GM21786 (cell line): ENCODE results near the gene ANKRD60.

ENCODE experiments used
- ATAC-seq: cut with Tn5 transposase; IDR thresholded peaks from one replicate; pipeline ENCODE4 v1.9.1; 2021; ENCODE audit not compliant: unreplicated experiment

Gene ANKRD60

DNA sequence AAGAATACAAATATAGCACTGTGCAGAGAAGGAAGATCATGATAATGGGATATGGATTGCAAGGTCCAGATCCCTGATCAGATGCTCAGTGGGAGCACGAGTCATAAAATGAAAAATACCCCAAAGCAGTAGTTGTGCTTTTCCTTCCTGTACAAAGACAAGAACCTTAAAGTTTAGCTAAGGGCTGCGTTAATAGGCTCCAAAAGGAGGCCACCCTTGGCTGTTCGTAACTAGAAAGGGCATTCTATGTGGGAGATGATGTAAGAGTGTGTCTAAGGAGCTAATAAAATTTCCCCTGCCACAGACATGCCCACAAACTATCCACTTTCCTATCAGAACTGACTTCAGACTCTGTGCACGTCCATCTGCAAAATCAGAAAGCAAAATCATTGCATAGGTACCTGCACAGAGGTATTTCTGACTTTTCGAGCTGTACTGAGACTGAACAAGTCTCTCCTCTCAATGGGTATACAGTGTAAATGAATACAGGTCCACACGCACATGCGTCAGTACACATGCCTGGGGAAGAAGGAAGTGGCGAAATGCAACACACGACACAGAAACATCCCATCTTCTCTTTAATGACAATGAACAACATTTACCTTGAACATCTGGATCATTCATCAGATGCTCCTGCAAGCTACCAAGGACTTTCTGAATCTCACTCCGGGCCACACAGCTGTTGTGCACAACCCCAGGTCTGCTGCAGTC is 16.9 kb upstream of the ANKRD60 start:
- ATAC-seq = no peak

- ATAC-seq = no peak
These were observed 16.1 kb upstream of the ANKRD60 start for GRCh38 chr20:58244517-58245030.

- no peak for ATAC-seq
These were observed 15.4 kb upstream of the ANKRD60 start for GRCh38 chr20:58243653-58244410.

DNA sequence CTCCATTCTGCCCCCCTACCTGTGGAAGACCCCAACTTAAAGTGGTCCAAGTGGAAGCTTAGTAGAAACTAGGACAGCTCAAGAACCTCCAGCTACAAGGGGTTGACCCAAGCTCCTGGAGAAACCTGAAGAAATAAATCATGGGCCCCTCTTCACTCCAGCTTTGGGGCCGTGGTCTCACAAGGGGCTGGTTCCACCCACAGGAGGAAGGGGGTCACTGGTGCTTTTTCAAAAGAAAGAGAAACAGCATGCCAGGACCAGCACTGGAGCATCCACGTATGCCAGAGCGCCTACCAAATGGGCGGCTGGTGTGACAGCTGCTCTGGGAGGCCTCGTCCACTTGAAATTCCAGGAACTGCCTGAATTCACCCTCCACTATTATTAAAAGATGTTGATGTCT is 14.4 kb upstream of the ANKRD60 start:
- ATAC-seq = no peak

DNA sequence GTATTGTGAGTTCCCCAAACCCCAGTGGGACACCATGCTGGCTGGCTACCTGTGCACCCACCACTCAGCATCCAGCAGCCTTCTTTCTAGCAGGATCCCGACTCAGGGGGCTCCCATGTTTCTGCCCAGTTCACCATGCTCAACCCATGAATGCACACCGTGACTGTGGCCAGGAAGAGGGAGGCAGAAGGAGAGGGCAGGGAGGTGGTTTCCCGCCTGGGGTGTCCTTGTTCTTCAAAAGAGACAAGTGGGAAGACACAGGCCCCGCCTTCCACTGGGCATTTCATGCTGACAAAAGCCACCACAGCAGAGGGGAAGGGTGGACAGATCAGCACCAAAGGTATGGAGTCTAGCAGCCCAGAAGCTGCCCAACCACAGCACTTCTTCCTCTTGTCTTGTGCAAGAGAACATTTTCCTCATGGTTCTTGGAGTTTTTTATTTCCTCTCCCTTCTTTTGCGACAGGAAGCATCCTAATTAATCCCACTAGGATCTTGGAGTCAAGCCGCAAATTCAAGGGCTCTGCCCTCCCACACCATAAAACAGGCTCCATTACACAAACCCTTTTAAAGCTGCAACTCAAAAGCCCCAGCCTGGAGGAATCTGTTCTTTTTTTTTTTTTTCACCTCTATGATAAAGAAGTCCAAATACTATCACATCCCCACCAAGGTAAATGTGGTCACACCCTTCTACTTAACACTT is 13.5 kb upstream of the ANKRD60 start:
- ATAC-seq = no peak

DNA sequence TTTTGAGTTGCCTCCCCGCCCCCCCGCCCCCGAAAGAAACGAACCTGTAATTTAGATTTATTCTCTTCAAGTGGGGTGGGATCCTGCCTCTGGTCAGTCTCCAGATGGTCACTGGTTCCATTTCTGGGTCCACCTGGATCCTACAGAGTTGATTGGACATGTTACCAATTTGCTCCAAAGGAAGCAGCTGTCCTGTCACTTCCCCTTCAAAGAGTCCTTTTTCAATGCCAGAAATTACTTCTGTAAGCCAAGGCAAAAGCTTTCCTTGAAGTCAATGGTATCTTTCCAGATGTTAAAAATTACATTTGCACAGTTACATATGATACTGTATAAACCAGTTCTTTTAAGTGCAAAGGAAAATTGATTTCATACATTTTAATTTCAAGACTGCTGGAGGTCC is 12.0 kb upstream of the ANKRD60 start:
- ATAC-seq = no peak

DNA sequence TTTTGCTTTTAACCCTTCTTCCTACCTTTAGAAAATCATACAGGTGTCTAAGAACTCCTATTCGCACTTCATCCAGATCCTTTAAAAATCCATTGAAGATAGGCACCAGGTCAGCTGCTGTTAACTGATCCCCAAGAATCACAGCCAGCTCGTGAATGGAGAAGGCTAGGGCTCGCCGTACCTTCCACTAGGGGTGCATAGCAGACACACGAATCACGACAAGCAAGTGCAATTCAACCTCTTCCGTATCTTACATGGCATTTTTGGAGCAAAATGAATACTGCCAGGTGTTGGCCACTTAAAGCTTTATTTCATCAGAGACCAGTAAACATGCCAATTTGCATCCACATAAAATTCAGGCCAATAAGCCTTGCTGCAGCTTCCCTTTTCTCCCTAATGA is 10.8 kb upstream of the ANKRD60 start:
- ATAC-seq = no peak

GRCh38 chr20:58238490-58238889 is 10.0 kb upstream of the ANKRD60 start:
- ATAC-seq = no peak

DNA sequence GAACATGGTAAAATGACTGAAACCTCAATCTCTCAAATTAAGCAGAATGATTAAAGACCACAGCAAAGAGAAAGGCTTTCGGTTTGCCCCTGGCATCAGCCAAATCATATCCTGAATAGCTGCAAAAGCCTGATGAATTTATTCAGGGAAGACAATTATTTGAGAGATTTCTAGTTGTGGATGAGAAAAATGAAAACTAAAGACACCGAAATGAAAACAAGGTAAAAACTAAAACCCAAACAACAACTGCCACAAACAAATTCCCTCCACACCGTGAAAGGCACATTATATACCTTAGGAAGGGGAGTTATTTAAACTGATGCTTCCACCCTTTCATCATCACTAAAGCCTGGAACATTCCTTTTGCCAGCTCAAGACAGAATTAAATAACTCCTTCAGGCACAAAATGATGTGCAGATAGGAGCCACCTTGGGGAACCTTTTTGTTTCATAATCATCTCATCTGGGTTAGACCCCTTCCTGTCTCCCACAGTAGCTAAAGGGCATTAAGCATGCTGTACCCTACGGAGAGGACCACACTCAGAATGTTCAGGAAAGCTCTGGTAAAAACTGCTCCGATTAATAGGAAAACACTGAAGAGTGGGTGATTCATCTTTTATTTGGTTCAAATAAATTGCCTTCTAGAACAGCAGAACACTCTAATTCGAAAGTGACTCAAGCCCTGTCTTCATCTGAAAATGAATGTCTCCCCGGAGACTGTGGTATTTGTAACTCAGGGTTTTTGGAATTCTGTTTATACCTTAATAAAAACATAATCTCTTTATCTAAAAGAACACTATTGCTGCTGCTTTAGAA is 9.1 kb upstream of the ANKRD60 start:
- ATAC-seq = no peak

DNA sequence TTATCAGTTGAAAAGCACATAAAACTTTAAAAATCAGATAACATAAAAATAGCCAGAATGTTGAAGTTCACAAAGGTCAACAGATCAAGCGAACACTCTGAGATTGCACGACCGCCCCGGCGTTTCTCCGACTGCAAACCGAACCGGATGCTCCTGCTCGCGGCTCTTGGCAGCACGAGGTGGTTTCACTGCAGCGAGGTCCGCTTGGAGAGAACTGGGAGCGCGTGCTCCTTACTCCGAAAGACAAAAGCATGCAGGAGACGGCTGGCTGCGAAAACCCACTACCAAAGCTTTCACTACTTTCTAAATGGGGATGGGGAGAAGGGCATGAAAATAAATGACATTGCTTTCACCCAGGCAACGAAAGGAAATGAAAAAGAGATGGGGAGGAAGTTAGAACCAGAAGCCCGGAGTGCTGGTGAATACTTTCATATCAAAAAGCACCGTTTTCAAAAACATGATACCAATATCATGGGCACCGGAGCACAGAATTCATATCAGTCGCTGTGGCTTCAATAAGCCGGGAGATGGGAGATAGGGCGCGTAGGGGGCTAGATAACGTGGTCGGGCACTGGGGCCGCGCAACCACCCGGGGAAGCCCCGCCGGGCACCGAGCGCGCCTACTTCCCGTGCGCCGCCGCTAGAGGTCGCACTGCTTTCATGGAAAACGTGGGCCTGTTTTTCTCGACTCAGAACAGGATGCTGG is 8.3 kb upstream of the ANKRD60 start:
- ATAC-seq = peak; percentile 83

DNA sequence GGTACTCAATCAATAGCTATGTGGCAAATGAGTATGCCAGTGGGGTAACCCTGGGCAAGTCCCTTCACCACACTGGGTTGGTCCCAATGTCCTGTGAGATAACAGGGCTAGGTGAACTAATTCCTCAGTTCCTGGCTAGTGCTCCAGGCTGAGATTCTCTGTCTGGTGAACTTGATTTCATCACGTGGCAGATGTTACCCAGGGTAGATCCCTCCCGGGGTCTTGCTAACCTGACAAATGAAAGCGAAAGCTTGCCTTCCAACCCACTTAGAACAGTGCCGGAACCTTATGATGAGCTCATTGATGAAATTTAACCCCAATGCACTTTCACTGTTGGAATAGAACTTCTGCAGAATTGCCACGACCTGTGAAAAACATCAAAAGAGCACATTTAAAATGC is 6.6 kb upstream of the ANKRD60 start:
- no peak for ATAC-seq

GRCh38 chr20:58233881-58234528 is 5.6 kb upstream of the ANKRD60 start:
- no peak for ATAC-seq

DNA sequence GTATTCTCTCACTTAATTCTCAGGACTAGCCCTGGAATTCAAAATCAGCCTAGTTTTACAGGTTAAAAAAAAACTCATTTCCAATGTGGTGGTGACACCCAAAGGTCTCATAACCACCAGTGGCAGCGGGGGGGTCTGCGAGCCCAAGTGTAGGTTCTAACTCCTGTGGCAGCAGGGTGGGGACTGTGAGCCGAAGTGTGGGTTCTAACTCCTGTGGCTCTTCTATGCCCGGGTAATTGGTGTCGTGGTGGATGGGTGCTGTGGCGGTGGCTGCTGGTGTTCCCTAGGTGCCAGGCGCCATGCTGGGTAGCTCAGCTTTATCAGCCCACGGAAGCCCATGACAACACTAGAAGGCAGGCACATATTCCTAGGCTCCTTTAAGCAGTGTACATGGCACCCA is 4.9 kb upstream of the ANKRD60 start:
- no peak for ATAC-seq

DNA sequence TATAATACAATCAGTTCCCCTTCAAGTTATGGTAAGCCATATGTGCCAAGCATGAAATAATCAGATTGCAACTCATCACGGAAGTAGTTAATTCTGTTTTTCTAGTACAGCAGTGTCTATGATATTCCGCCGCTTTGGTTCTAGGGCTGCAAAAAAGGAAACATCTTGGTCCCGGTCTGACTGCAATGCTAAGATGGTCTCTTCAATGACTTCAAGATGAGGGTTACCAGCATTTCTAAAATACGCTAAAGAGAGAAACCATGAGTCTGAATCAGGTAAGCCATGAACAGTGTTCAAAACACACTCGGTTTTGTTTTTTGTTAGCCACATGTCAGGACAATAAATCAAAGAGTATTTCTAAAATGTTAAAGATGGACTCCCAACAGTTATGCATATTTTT is 3.2 kb upstream of the ANKRD60 start:
- ATAC-seq = no peak

DNA sequence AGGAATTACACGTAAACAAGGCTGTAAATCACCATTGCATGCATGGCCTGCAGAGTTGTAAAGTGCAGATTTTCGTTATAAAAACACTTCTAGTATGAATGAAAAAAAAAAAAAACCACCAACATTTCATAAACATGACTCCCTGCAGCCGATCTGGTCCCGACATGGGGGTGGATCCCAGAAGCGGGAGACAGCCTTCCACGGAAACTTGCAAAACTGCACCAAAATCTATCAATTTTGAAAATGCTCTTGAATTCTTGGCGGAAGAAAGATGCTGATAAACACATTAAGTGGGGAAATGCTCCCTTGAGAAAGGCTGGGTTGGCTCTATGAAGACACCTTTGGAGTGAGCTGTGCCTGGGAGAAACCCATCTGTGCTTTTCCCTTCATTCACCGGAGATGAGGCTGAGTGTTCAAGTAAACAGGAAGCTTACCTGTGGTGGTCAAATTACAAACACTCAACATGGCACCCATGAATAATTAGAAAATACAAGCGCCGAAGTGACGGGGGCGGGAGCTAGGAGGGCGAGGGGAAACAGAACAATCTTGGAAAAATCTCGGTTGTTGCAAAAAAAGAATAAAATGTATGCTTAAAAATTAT is 845 bp upstream of the ANKRD60 start:
- ATAC-seq = no peak

- ATAC-seq = no peak
These were observed 360 bp downstream of the ANKRD60 start for GRCh38 chr20:58228103-58228483.

DNA sequence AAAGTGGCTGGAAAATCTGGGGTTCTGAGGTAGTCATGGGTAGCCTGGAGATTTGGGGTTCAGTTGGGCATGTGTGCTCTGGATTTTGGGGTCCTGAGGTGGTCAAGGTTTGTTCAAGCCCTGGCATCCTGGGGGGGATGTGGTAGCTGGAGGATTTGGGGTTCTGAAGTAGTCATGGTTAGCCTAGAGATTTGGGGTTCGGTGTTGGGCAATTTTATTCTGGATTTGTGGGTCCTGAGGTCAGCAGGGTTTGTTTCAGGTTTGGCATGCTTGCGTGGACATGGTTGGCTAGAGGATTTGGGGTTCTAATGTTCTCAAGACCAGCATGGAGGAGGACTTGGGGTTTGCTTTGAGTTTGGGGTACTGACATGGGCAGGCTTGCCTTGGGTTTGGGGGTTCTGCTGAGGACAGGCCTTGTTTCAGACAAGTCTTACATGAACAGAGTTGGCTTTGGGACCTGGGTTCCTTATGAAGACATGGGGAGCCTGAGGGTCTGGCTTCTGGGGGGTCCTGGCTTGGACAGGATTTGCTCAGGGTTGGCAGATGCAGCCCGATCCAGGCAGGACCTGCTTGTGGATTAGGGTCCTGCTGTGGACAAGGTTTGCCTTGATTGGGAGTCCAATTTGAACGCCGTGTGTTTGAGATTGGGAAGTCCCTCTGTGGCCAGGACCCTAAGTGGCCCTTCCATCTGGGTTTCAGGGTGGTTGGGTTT is 906 bp downstream of the ANKRD60 start:
- ATAC-seq = no peak

- ATAC-seq = no peak
These were observed 2.8 kb downstream of the ANKRD60 start for GRCh38 chr20:58225452-58226200.
